ENCODE data around the gene FOXP4. TPM values are rescaled to one million over a fixed set of nuclear protein-coding genes. Genes with fewer than 3 reads are reported as not detected.

FOXP4 gene
- total and polyA plus RNA-seq, 2 donors from 2014 or later = 14.0 to 33.2 TPM

- TF ChIP-seq CTCF (IDR thresholded peaks at IDR 0.05; ENCODE audit: borderline replicate concordance, extremely low read depth, insufficient read depth) = no peak
- H3K4me1 ChIP-seq (ENCODE audit: control insufficient read depth in 2 of 3, insufficient read depth in 2 of 3, low read depth in 1 of 3, low read length in 3 of 3) = no peaks in the 10 kb centered on the region
- FAIRE-seq (no peak), DNase-seq (peak in 3 of 5 donors; percentile 24 to 48 (median 47))
- H3K36me3 ChIP-seq (ENCODE audit: control insufficient read depth in 2 of 3, insufficient read depth in 3 of 3, low read length in 3 of 3) = no peaks in the 10 kb centered on the region
- intact Hi-C loops (cut with DNase I) = no loop called here
- no peak overlapping the region for H3K27ac ChIP-seq (ENCODE audit: low read depth in 2 of 2, low read length in 2 of 2)
- H3K27me3 ChIP-seq (ENCODE audit: control insufficient read depth, insufficient read depth, low read length) = peaks cover 2% of the 10 kb centered on the region
- H3K9me3 ChIP-seq (ENCODE audit: control insufficient read depth in 2 of 3, insufficient read depth in 1 of 3, low read length in 3 of 3) = no peaks in the 10 kb centered on the region
- H3K9ac ChIP-seq (ENCODE audit: low read length in 3 of 3) = no peak overlapping the region
- H3K4me3 ChIP-seq (ENCODE audit: low read length in 3 of 3) = no peak overlapping the region
Measured at GRCh38 chr6:41522780-41523548, 23.2 kb upstream of the FOXP4 start.

- Histone ChIP-seq H3K27ac (ENCODE audit: low read depth in 2 of 2, low read length in 2 of 2) (no peak overlapping the region), H3K4me3 (ENCODE audit: low read length in 3 of 3) (no peak overlapping the region), H3K4me1 (ENCODE audit: control insufficient read depth in 2 of 3, insufficient read depth in 2 of 3, low read depth in 1 of 3, low read length in 3 of 3) (no peaks in the 10 kb centered on the region), H3K27me3 (ENCODE audit: control insufficient read depth, insufficient read depth, low read length) (peaks cover 2% of the 10 kb centered on the region), H3K36me3 (ENCODE audit: control insufficient read depth in 2 of 3, insufficient read depth in 3 of 3, low read length in 3 of 3) (no peaks in the 10 kb centered on the region), H3K9ac (ENCODE audit: low read length in 3 of 3) (no peak overlapping the region), H3K9me3 (ENCODE audit: control insufficient read depth in 2 of 3, insufficient read depth in 1 of 3, low read length in 3 of 3) (no peaks in the 10 kb centered on the region)
- no peak for TF ChIP-seq CTCF (IDR thresholded peaks at IDR 0.05; ENCODE audit: borderline replicate concordance, extremely low read depth, insufficient read depth)
- FAIRE-seq = no peak
- peak in 2 of 5 donors; percentile 56 to 62 for DNase-seq
- intact Hi-C loops (cut with DNase I) = no loop called here
Measured at GRCh38 chr6:41523915-41524633, 22.1 kb upstream of the FOXP4 start.

- H3K36me3 ChIP-seq (ENCODE audit: control insufficient read depth in 2 of 3, insufficient read depth in 3 of 3, low read length in 3 of 3) = no peaks in the 10 kb centered on the region
- no peak for TF ChIP-seq CTCF (IDR thresholded peaks at IDR 0.05; ENCODE audit: borderline replicate concordance, extremely low read depth, insufficient read depth)
- peak in 1 of 5 donors; percentile 35 for DNase-seq
Measured at GRCh38 chr6:41524634-41525011, 21.6 kb upstream of the FOXP4 start.

More at GRCh38 chr6:41524634-41525011, 21.6 kb upstream of the FOXP4 start:
- H3K9ac ChIP-seq (ENCODE audit: low read length in 3 of 3) = no peak overlapping the region
- no peak for FAIRE-seq
- intact Hi-C loops (cut with DNase I) = no loop called here
- H3K4me1 ChIP-seq (ENCODE audit: control insufficient read depth in 2 of 3, insufficient read depth in 2 of 3, low read depth in 1 of 3, low read length in 3 of 3) = no peaks in the 10 kb centered on the region
- H3K27me3 ChIP-seq (ENCODE audit: control insufficient read depth, insufficient read depth, low read length) = peaks cover 2% of the 10 kb centered on the region
- H3K4me3 ChIP-seq (ENCODE audit: low read length in 3 of 3) = no peak overlapping the region
- no peaks in the 10 kb centered on the region for H3K9me3 ChIP-seq (ENCODE audit: control insufficient read depth in 2 of 3, insufficient read depth in 1 of 3, low read length in 3 of 3)
- H3K27ac ChIP-seq (ENCODE audit: low read depth in 2 of 2, low read length in 2 of 2) = no peak overlapping the region

All from kidney (tissue), 14 donors.